GM12878 (cell line): ENCODE results near the gene CAVIN2. TPM values are rescaled to one million over a fixed set of nuclear protein-coding genes. Genes with fewer than 3 reads are reported as not detected.

Source experiments
- ATAC-seq: fragments of 200-7000 bp; cut with Tn5 transposase; 3 replicates; pipeline ENCODE4 v1.9.1; 2020; ENCODE audit warnings: mild to moderate bottlenecking, moderate library complexity
- BruUV-seq: library from RNA; stranded (reverse); fragments of 400-500 nt; replicated peaks from 2 replicates; lab custom pipeline; 2021; lab: Mats Ljungman, UMichigan
- CTCF ChIA-PET: fragments of 300-600 bp; sonication (Branson Sonifier 250); formaldehyde crosslinking; extraction: SDS; loops from one replicate; lab custom pipeline; 2021; ENCODE audit warnings: inconsistent platforms; lab: Yijun Ruan, JAX
- POLR2A ChIA-PET: fragments of 350-600 bp; formaldehyde crosslinking; extraction: SDS; loops from one replicate; lab custom pipeline; 2021; ENCODE audit warnings: inconsistent platforms; lab: Charles Lee
- RAD21 ChIA-PET: fragments of 300-600 bp; sonication (Branson Sonifier 250); formaldehyde crosslinking; loops from one replicate; lab custom pipeline; 2023; ENCODE audit warnings: antibody characterized with exemption; ENCODE audit not compliant: unreplicated experiment; lab: Charles Lee
- SMC1A ChIA-PET: fragments of 300-600 bp; sonication (Branson Sonifier 250); formaldehyde crosslinking; loops from one replicate; lab custom pipeline; 2023; ENCODE audit not compliant: unreplicated experiment, uncharacterized antibody; lab: Charles Lee
- DNase-seq: peaks from one replicate; pipeline ENCODE4 v3.0.0-alpha.2; 2011; ENCODE audit warnings: low read depth, low spot score
- FAIRE-seq: peaks from 3 replicates; lab custom pipeline; 2011; peaks lifted over from hg19 to GRCh38; lab: Jason Lieb, UNC
- H2AFZ ChIP-seq: 2 replicates; pipeline ENCODE4 v1.6.0; 2011; ENCODE audit warnings: low read depth, low read length, control low read depth; ENCODE audit not compliant: control insufficient read depth
- H3K27ac ChIP-seq: 2 replicates; pipeline ENCODE4 v1.5.1; 2011; ENCODE audit warnings: control low read depth; ENCODE audit not compliant: control insufficient read depth, insufficient read depth
- H3K27me3 ChIP-seq, 2 experiments: replicated peaks in 1 of 2; 2 replicates each; pipeline versions ENCODE4 v1.6.0 to v1.6.1; 2011; ENCODE audit warnings: low read length in 1 of 2; ENCODE audit not compliant: control insufficient read depth in 2 of 2, insufficient read depth in 2 of 2
- H3K36me3 ChIP-seq, 2 experiments: 2 replicates each; pipeline ENCODE4 v1.5.1; 2011; ENCODE audit warnings: low read length in 1 of 2; ENCODE audit not compliant: control insufficient read depth in 2 of 2, insufficient read depth in 2 of 2
- H3K4me1 ChIP-seq: 2 replicates; pipeline ENCODE4 v1.6.1; 2011; ENCODE audit warnings: mild to moderate bottlenecking, low read length, moderate library complexity, mixed read lengths; ENCODE audit not compliant: control insufficient read depth, insufficient read depth
- H3K4me2 ChIP-seq: 2 replicates; pipeline ENCODE4 v1.6.0; 2011; ENCODE audit warnings: control low read depth; ENCODE audit not compliant: control insufficient read depth, insufficient read depth
- H3K4me3 ChIP-seq: fragments of 200-600 bp; sonication (generic); 2 replicates; pipeline ENCODE4 v1.5.1; 2016
- H3K79me2 ChIP-seq: 2 replicates; pipeline ENCODE4 v1.6.0; 2011; ENCODE audit warnings: low read length; ENCODE audit not compliant: control insufficient read depth, insufficient read depth
- H3K9ac ChIP-seq: 2 replicates; pipeline ENCODE4 v1.8.0; 2011; ENCODE audit warnings: low read length, control low read depth, mixed read lengths; ENCODE audit not compliant: control insufficient read depth, insufficient read depth
- H3K9me3 ChIP-seq: replicated peaks from 3 replicates; pipeline ENCODE4 v1.5.1; 2011; ENCODE audit warnings: mild to moderate bottlenecking, low read length; ENCODE audit not compliant: control insufficient read depth, insufficient read depth
- H4K20me1 ChIP-seq: 2 replicates; pipeline ENCODE4 v1.6.0; 2011; ENCODE audit not compliant: control insufficient read depth, insufficient read depth
- ATF3 ChIP-seq: IDR thresholded peaks from 2 replicates; pipeline ENCODE4 v1.6.1; 2011; ENCODE audit warnings: low read depth, mild to moderate bottlenecking, low read length, moderate library complexity, borderline replicate concordance; ENCODE audit errors: extremely low read depth
- CEBPZ ChIP-seq: fragments of 150-350 bp; IDR thresholded peaks from 2 replicates; pipeline ENCODE4 v1.6.1; 2016; ENCODE audit warnings: low read depth, low read length
- ELK1 ChIP-seq: IDR thresholded peaks from 2 replicates; pipeline ENCODE4 v1.6.1; 2012; ENCODE audit warnings: low read depth, low read length, improper control_type of control experiment
- NRF1 ChIP-seq: conservative IDR thresholded peaks from 2 replicates; pipeline ENCODE4 v1.6.1; 2011; ENCODE audit warnings: mild to moderate bottlenecking, low read depth, low read length, improper control_type of control experiment
- SMC3 ChIP-seq: IDR thresholded peaks from 2 replicates; pipeline ENCODE4 v1.6.1; 2011; ENCODE audit warnings: low read length, improper control_type of control experiment, borderline replicate concordance
- SREBF2 ChIP-seq: IDR thresholded peaks from 2 replicates; pipeline ENCODE4 v1.6.1; 2012; ENCODE audit warnings: mild to moderate bottlenecking, low read length
- YY1 ChIP-seq: IDR thresholded peaks from 2 replicates; pipeline ENCODE4 v1.6.1; 2011; ENCODE audit warnings: low read depth, mild to moderate bottlenecking, low read length
- ZNF592 ChIP-seq: fragments of 450-650 bp; IDR thresholded peaks from 2 replicates; pipeline ENCODE4 v1.6.1; 2017; ENCODE audit warnings: mild to moderate bottlenecking, moderate library complexity
- WGBS: methylation state at CpG from one replicate; pipeline ENCODE4 v1.1.6; 2016; ENCODE audit warnings: low lambda C conversion rate; ENCODE audit not compliant: insufficient replicate concordance, insufficient coverage; ENCODE audit errors: missing lambda C conversion rate; 5-methylcytosine and 5-hydroxymethylcytosine counted together
- in situ Hi-C: fragments of 300-500 bp; cut with MboI; formaldehyde crosslinking; loops from 9 replicates; pipeline ENCODE4 v1.14.3; 2018; ENCODE audit warnings: mixed read lengths
- intact Hi-C: fragments of 100-400 bp; cut with micrococcal nuclease; formaldehyde crosslinking; loops from one replicate; pipeline ENCODE4 v1.14.2; 2022; ENCODE audit not compliant: unreplicated experiment
- polyA plus RNA-seq, 11 experiments: library from polyadenylated mRNA; depleted of rRNA in 4 of 11; unstranded in 6 of 11; stranded (reverse) in 5 of 11; fragments of >200 nt; fragmentation: Nextera tagmentation in 4 of 11; fragmentation: Illumina TruSeq in 1 of 11; extraction: Ambion mirVana in 4 of 11; extraction: Trizol in 1 of 11; gene quantifications; 1 replicate in 1 of 11; 2 replicates in 10 of 11; pipeline versions ENCODE4 v1.2.1 to v1.2.3, GENCODE V29; 2011 to 2016; ENCODE audit warnings: inconsistent platforms in 2 of 11, missing spikeins in 2 of 11, low read depth in 1 of 11
- total RNA-seq, 4 experiments: library from RNA; depleted of rRNA in 3 of 4; stranded (reverse); fragments of >200 nt in 3 of 4; fragmentation: Illumina TruSeq in 1 of 4; extraction: Trizol in 1 of 4; gene quantifications; 2 replicates each; pipeline versions ENCODE4 v1.2.1 to v1.2.3, GENCODE V29; 2013 to 2021
- TF ChIP-seq, protein P1 (sequence below): IDR thresholded peaks from 2 replicates; pipeline ENCODE4 v1.6.1; 2011; ENCODE audit warnings: low read depth, low read length, improper control_type of control experiment, borderline replicate concordance

Gene CAVIN2
- total and polyA plus RNA-seq, 10 of the 15 experiments (the other 5 are each of a cell fraction or from before 2014, with no cell fraction given), result not detected

DNA sequence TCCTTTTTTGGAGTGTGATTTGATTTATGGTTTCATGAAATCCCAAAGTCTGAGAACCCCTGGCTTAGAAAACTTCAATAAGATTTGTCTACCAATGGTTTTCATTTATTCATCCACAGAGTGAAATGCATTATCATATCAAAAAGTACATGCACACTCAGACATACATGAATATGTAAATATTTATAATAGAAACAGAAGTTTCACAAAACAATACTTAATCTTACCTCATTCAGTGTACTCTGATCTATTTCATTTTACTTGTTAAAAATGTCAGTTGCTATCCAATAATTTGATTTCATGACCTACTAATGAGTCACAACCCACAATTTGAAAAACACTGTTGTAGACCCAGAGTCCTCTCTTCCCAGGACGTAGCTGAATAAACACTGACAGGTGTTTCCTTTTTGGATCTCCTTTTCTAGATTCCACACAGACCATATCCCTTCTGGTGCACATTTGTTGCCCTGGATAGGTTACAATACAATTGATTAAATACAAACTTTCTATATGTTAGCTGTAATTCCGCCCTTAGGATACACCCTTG is 10.4 kb upstream of the CAVIN2 start (continued):
- TF ChIP-seq ATF3, result no peak

GRCh38 chr2:191856111-191856876 is 9.4 kb upstream of the CAVIN2 start:
- H3K4me1 ChIP-seq, result no peaks in the 10 kb centered on the region
- no peak overlapping the region for H3K27ac ChIP-seq
- SMC1A ChIA-PET, result interaction anchor here (0.6 to 1.5 kb wide), 5 partner anchors 10 to 729 kb away, joined by 3 to 4 read pairs (median 3); no protein-coding TSS in a partner anchor
- ATAC-seq, result no peak
- POLR2A ChIA-PET, result no interaction called here
- H3K27me3 ChIP-seq, result peaks cover 0 to 5% of the 10 kb centered on the region in 2 experiments; a peak in 2 of 4 replicates
- no peaks in the 10 kb centered on the region for H3K9me3 ChIP-seq
- 36% methylated on average over 7 of the region's 7 CpGs for WGBS
- no peaks in the 10 kb centered on the region for H3K79me2 ChIP-seq
- TF ChIP-seq SMC3 (no peak), ELK1 (no peak), ZNF592 (no peak), NRF1 (no peak), SREBF2 (no peak), CEBPZ (no peak), YY1 (no peak)
- TF ChIP-seq, protein P1, sequence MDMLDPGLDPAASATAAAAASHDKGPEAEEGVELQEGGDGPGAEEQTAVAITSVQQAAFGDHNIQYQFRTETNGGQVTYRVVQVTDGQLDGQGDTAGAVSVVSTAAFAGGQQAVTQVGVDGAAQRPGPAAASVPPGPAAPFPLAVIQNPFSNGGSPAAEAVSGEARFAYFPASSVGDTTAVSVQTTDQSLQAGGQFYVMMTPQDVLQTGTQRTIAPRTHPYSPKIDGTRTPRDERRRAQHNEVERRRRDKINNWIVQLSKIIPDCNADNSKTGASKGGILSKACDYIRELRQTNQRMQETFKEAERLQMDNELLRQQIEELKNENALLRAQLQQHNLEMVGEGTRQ, result no peak
- H4K20me1 ChIP-seq, result no peaks in the 10 kb centered on the region
- RAD21 ChIA-PET, result interaction anchor here (1.7 kb wide), 1 partner anchor 44 kb away, joined by 3 read pairs; no protein-coding TSS in a partner anchor
- H3K36me3 ChIP-seq, result no peaks in the 10 kb centered on the region
- no peak overlapping the region for H3K4me3 ChIP-seq
- FAIRE-seq, result no peak
- BruUV-seq, result no TSS peak
- no peak for DNase-seq
- H3K9ac ChIP-seq, result no peak overlapping the region
- in situ Hi-C loops (no loop called here), intact Hi-C loops (no loop called here)
- H3K4me2 ChIP-seq, result no peak overlapping the region
- CTCF ChIA-PET, result interaction anchor here (1.2 to 1.4 kb wide), 3 partner anchors 13 to 306 kb away, joined by 3 to 5 read pairs (median 4); no protein-coding TSS in a partner anchor
- H2AFZ ChIP-seq, result no peak overlapping the region
